ENCODE results near the gene ERAP2.
"Not testable (repeated sequence)": the region's sequence is repeated elsewhere in the genome, so short reads cannot be mapped to it uniquely, and the experiment has no call there.

ERAP2 gene, protein sequence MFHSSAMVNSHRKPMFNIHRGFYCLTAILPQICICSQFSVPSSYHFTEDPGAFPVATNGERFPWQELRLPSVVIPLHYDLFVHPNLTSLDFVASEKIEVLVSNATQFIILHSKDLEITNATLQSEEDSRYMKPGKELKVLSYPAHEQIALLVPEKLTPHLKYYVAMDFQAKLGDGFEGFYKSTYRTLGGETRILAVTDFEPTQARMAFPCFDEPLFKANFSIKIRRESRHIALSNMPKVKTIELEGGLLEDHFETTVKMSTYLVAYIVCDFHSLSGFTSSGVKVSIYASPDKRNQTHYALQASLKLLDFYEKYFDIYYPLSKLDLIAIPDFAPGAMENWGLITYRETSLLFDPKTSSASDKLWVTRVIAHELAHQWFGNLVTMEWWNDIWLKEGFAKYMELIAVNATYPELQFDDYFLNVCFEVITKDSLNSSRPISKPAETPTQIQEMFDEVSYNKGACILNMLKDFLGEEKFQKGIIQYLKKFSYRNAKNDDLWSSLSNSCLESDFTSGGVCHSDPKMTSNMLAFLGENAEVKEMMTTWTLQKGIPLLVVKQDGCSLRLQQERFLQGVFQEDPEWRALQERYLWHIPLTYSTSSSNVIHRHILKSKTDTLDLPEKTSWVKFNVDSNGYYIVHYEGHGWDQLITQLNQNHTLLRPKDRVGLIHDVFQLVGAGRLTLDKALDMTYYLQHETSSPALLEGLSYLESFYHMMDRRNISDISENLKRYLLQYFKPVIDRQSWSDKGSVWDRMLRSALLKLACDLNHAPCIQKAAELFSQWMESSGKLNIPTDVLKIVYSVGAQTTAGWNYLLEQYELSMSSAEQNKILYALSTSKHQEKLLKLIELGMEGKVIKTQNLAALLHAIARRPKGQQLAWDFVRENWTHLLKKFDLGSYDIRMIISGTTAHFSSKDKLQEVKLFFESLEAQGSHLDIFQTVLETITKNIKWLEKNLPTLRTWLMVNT

DNA sequence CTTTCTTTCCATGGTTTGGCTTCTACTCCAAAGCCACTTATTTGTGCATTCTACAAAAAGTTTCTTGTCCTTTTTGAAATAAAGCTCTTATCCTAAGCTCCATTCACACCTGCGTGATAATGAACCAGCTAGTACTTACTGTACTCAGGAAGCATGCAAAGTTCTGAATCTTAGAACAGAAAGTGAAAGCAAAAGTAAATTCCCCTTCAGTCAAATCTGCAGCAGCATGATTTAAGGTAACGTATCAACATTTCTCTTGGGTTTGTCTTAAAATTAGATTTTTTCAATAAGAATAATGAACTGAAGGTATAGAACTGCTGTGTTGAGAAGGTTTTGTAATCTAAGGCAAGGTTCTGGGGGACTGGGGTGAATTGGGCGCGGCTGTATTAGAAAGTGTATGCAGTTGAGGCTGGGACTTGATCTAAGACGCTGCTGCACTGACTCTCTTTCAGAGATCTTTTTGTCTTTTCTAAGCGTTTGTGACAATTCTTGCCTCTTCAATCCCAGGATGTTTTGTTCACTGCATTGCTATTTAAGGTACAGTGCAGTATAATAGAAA, at the start of gene ERAP2:
Gene ERAP2, plus strand, starts transcription at position 209 of the 559 bp plus-strand sequence. CDS start 3,186 bp downstream, outside the sequence.
- no peak for DNase-seq
- peak within 1 kb of the TSS; percentile 99 for H3K27ac Mint-ChIP-seq
- CTCF ChIA-PET, result interaction anchor here (1.2 to 1.5 kb wide), 5 partner anchors 7 to 287 kb away, joined by 3 to 12 read pairs (median 3); no protein-coding TSS in a partner anchor
- peak within 1 kb of the TSS; percentile 97 for H3K4me3 Mint-ChIP-seq
- no peaks in the 10 kb centered on the region for H3K9me3 Mint-ChIP-seq
- H3K27me3 Mint-ChIP-seq, result no peaks in the 10 kb centered on the region
- peaks cover 28% of the 10 kb centered on the region for H3K36me3 Mint-ChIP-seq
- peaks cover 76% of the 10 kb centered on the region for H3K4me1 Mint-ChIP-seq

DNA sequence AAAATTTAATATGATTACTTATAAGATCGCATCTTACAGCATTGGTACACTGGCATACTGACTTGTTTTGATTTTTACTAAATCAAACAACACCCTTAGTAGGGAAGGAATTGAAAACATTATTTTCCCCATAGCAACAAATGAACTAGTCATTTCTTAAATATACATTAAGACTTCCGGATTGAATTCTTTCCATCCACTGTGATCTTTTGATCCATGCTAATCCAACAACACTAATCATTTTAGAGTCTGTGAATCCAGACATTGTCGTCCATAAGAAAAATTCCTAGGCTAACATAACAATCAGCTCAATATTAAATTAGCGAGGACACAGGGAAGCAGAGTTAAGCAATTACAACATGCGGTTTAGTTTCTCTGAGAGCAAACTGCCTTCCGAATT, 47.0 kb upstream of the ERAP2 start:
- H3K27me3 Mint-ChIP-seq, result peaks cover 12% of the 10 kb centered on the region
- no peaks in the 10 kb centered on the region for H3K36me3 Mint-ChIP-seq
- no peaks in the 10 kb centered on the region for H3K9me3 Mint-ChIP-seq
- no peak overlapping the region for H3K4me3 Mint-ChIP-seq
- no peak for DNase-seq
- no peak overlapping the region for H3K27ac Mint-ChIP-seq
- no peaks in the 10 kb centered on the region for H3K4me1 Mint-ChIP-seq
- CTCF ChIA-PET, result interaction anchor here (1.2 kb wide), 1 partner anchor 333 kb away, joined by 3 read pairs; no protein-coding TSS in a partner anchor

DNA sequence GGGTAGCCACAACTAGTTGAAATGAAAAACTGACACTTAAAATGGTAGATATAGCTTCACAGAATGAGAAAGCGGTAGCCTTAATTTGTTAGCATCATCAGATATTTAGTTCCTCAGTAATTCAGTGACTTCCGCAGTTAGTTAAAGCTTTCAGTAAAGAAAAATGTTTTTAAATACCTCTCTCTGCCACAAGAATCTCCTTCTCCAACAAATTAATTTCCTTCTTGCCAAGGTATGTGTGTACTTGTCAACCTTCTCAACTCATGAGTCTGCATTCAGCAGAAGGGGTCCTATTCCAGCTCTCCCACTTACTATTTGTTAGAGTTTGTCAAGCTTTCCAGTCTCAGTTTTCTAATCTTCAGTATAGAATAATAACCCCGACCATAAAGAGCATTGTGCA, 42.3 kb upstream of the ERAP2 start:
- CTCF ChIA-PET, result no interaction called here
- H3K9me3 Mint-ChIP-seq, result no peaks in the 10 kb centered on the region
- H3K4me1 Mint-ChIP-seq, result peaks cover 5% of the 10 kb centered on the region
- no peaks in the 10 kb centered on the region for H3K36me3 Mint-ChIP-seq
- peaks cover 7% of the 10 kb centered on the region for H3K27me3 Mint-ChIP-seq
- DNase-seq, result no peak
- no peak overlapping the region for H3K4me3 Mint-ChIP-seq
- H3K27ac Mint-ChIP-seq, result no peak overlapping the region

DNA sequence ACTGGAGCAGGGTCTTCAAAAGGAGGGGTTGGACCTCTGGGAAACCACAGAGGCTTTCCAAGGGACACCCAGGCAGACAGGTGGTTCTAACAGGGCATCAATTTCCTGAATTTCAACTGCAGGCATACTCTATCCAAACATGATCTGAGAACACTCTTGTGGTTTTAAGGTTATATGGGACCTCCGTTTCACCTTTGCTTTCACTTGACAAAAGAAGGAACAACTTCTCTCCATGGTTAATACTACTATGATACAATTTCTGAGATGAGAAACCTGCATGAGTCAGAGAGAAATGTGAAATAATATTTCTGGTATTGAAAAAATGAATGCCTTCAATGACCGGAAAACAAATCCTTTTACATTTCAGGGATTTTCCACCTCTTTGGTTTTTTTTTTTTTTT, 40.5 kb upstream of the ERAP2 start:
- Mint-ChIP-seq H3K4me1 (peaks cover 5% of the 10 kb centered on the region), H3K27me3 (peaks cover 4% of the 10 kb centered on the region), H3K4me3 (no peak overlapping the region), H3K36me3 (no peaks in the 10 kb centered on the region), H3K9me3 (no peaks in the 10 kb centered on the region), H3K27ac (no peak overlapping the region)
- no peak for DNase-seq
- CTCF ChIA-PET, result no interaction called here

DNA sequence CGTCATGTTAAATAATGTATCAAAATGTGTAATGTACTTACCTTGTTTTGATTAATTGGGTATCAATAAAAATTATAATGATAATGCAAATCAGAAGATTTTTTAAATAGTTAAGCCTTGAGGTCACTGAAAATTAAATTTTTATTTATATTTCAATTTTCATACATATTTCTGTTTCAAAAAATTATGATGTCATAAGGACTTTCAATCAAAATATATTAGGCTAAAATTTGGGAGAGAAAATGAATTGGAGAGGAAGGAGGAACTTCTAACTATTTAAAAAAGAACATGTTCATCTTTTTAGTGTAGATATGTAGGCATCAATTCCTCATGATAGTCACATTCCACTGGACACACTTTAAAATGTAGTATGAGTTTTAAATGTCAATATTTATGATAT, 39.5 kb upstream of the ERAP2 start:
- no peak for DNase-seq

DNA sequence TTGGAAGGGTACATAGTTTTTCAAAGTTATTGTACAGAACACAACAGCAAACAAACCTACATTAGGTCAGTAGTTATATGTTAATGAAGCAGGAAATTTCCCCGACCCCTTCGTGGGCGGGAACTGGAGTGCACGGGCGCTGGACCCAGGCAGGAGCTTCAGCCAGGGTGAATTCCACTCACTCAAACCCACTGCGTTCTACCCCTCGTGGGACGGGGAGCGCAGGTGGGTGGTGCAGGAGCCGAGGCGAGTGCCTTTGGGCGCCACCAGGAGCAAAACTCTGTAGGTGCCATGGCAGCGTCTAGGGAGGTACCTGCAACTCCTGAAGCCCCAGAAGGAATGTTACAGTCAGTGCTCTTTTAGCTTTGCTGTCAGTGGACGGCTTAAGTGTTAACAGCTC, 39.0 kb upstream of the ERAP2 start:
- Mint-ChIP-seq H3K27me3 (no peaks in the 10 kb centered on the region), H3K9me3 (no peaks in the 10 kb centered on the region), H3K4me1 (peaks cover 5% of the 10 kb centered on the region), H3K4me3 (no peak overlapping the region), H3K36me3 (no peaks in the 10 kb centered on the region), H3K27ac (no peak overlapping the region)
- CTCF ChIA-PET, result no interaction called here
- DNase-seq, result no peak

More for the DNA sequence above, 39.5 kb upstream of the ERAP2 start:
- Mint-ChIP-seq H3K4me3 (no peak overlapping the region), H3K36me3 (no peaks in the 10 kb centered on the region), H3K4me1 (peaks cover 5% of the 10 kb centered on the region), H3K27ac (no peak overlapping the region), H3K9me3 (no peaks in the 10 kb centered on the region), H3K27me3 (peaks cover under 1% of the 10 kb centered on the region)
- CTCF ChIA-PET, result no interaction called here

DNA sequence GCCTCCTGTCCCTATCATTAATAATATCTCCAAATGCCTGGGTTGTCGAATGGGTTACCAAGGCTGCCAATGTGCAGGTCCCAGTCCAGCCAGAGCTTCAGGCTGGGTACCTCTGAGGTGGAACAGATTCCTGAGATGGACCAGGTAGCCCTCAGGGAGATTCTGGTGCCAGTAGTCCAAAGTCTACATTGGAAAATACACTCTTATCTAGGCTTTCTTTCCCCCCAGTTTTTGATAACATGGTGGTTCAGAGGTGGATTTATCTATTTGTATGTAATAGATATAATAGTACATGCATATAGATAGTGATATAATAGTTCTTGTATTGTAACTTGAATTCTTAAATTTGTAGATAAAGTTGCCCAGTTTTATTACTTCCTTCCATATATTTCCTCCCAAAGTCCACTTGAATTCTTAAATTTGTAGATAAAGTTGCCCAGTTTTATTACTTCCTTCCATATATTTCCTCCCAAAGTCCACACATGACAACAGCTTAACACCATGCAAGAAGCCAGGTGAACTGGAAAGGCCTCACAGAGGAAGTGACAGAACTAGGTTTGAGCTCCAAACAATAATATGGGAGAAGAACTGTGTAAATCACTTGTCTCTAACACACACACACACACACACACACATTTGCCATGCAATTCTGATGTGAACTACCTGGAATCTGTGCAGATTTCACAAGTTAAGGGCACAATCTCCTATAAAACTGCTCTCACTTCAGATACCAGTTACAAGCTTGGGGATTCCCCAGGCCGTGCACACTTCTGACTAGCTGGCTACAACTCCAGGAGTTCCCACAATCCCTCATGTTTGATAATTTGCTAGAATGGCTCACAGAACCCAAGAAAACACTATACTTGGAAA, 37.9 kb upstream of the ERAP2 start:
- H3K27ac Mint-ChIP-seq, result no peak overlapping the region
- no peaks in the 10 kb centered on the region for H3K27me3 Mint-ChIP-seq
- H3K4me3 Mint-ChIP-seq, result no peak overlapping the region
- DNase-seq, result no peak
- peaks cover 3% of the 10 kb centered on the region for H3K36me3 Mint-ChIP-seq
- H3K4me1 Mint-ChIP-seq, result peaks cover 13% of the 10 kb centered on the region
- H3K9me3 Mint-ChIP-seq, result peaks cover 2% of the 10 kb centered on the region
- CTCF ChIA-PET, result interaction anchor here (0.9 to 1.3 kb wide), 2 partner anchors 86 to 323 kb away, joined by 4 to 5 read pairs; no protein-coding TSS in a partner anchor

DNA sequence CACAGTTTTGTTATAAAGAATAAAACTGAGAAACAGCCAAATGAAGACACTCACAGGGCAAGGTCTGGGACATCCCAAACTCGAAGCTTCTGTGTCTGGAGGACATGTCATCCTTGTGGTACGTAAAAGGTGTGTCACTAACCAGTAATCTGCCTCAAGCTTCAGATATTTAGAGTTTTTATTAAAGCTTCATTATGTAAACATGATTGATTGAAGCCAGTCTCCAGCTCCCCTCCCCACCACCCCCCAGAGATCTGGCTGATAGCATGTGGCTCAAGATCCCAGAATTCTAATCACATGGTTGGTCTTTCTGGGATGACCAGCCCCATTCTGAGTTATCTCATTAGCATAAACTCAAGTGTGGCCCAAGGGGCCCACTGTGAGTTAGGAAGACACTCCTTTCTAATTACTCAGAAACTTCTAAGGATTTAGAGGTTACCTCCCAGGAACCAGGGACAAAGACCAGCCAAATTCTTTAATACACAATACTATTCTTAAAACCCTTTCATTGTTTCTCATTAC, 37.2 kb upstream of the ERAP2 start:
- peaks cover 2% of the 10 kb centered on the region for H3K9me3 Mint-ChIP-seq
- H3K4me1 Mint-ChIP-seq, result peaks cover 20% of the 10 kb centered on the region
- H3K36me3 Mint-ChIP-seq, result peaks cover 3% of the 10 kb centered on the region
- no peak overlapping the region for H3K27ac Mint-ChIP-seq
- no peak for DNase-seq
- no peaks in the 10 kb centered on the region for H3K27me3 Mint-ChIP-seq
- CTCF ChIA-PET, result interaction anchor here (0.9 to 1.3 kb wide), 2 partner anchors 87 to 322 kb away, joined by 4 to 5 read pairs; no protein-coding TSS in a partner anchor
- no peak overlapping the region for H3K4me3 Mint-ChIP-seq

DNA sequence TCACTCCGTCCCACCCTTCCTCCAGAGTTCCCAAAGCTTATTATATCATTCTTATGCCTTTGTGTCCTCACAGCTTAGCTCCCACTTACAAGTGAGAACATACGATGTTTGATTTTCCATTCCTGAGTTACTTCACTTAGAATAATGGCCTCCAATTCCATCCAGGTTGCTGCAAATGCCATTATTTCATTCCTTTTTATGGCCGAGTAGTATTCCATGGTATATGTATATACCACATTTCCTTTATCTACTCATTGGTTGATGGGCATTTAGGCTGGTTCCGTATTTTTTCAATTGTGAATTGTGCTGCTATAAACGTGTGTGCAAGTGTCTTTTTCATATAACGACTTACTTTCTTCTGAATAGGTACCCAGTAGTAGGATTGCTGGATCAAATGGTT, 34.4 kb upstream of the ERAP2 start:
- H3K36me3 Mint-ChIP-seq, CTCF ChIA-PET, H3K27ac Mint-ChIP-seq, DNase-seq, H3K9me3 Mint-ChIP-seq, H3K4me3 Mint-ChIP-seq, H3K27me3 Mint-ChIP-seq: not testable (repeated sequence)
- H3K4me1 Mint-ChIP-seq, result peaks cover 15% of the 10 kb centered on the region

DNA sequence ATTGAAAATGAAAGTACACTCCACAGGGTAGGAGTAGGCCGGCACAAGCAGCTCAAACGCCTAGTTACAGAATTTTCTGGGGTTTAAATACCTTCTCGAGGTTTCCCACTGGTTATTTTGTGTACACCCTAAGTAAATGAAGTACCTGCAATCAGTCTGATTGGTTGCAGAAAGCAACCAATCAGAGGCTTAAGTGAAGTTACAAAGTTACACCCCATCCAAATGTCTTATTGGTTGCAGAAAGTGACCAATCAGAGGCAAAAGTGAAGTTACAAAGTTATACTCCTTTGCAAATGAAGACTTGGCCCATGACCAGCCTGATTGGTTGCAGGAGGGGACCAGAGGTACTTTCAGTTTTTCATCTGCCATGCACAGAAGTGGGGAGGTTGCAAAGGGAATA, 33.2 kb upstream of the ERAP2 start:
- DNase-seq, result no peak
- Mint-ChIP-seq H3K27ac (no peak overlapping the region), H3K4me3 (no peak overlapping the region), H3K27me3 (no peaks in the 10 kb centered on the region), H3K9me3 (peaks cover 2% of the 10 kb centered on the region), H3K4me1 (peaks cover 15% of the 10 kb centered on the region), H3K36me3 (peaks cover 3% of the 10 kb centered on the region)
- CTCF ChIA-PET, result no interaction called here

DNA sequence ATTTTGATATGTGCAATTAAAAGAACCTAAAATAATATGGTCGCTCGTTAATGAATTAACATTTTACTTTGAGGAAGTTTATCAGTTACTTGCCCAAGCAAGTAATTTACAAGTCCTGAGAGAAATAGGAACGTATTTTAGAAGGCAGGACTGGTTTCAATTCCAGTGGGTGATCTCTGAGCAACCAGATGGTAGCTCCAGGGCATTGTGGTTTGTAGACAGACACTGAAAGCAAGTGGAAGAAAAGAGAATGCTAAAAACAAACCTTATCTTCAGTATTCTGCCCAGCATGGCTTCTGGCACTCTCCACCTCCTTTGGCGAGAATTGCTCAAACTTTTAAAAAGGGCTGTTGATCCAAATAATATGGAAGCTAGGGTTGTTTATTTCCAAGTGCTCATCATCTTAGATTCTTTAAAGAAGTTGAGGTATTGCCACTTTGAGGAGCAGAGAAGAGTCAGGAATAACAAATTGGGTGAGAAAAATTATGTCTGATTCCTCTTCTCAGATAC, 31.8 kb upstream of the ERAP2 start:
- no peak for DNase-seq
- H3K27ac Mint-ChIP-seq, result no peak overlapping the region
- H3K36me3 Mint-ChIP-seq, result peaks cover 3% of the 10 kb centered on the region
- H3K4me1 Mint-ChIP-seq, result peaks cover 15% of the 10 kb centered on the region
- H3K9me3 Mint-ChIP-seq, result peaks cover 4% of the 10 kb centered on the region
- H3K27me3 Mint-ChIP-seq, result no peaks in the 10 kb centered on the region
- no peak overlapping the region for H3K4me3 Mint-ChIP-seq
- CTCF ChIA-PET, result no interaction called here

DNA sequence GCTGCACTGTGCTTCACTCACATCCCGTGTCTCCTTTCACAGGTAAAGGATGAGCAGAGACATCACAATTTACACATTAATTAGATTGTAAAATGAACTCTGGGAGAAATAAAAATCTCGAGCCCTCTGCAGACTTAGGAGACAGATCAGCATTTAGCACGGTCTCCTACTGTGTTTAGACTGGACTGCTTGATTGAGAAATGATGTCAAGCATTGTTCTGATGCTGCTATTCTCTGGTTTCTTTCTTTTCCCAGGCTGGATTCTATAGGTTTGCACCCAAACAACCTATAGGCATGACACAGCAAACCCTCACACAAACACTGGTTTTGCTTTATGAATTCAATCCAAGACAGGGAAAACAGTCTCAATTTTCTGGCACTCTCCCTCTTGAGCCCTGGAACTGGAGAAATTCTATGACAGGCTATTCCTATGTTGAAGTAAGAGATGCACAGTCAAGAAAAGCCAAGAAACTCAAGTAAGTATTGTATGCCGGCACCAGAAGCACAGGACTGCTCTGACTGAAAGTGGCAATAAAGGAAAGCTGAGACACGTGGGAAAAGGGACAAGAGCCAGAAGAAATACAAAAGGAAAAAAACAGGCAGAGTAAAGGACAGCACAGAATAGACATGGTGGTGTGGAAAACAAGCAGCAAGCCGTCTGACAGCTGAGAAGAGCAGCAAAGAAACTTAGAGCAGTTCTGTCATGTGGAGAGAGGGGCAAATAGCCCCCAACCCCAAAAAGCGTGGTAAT, 24.8 kb upstream of the ERAP2 start:
- Mint-ChIP-seq H3K9me3 (peaks cover 3% of the 10 kb centered on the region), H3K36me3 (no peaks in the 10 kb centered on the region), H3K4me1 (no peaks in the 10 kb centered on the region), H3K27ac (no peak overlapping the region), H3K4me3 (no peak overlapping the region), H3K27me3 (peaks cover 9% of the 10 kb centered on the region)
- CTCF ChIA-PET, result no interaction called here
- DNase-seq, result no peak

DNA sequence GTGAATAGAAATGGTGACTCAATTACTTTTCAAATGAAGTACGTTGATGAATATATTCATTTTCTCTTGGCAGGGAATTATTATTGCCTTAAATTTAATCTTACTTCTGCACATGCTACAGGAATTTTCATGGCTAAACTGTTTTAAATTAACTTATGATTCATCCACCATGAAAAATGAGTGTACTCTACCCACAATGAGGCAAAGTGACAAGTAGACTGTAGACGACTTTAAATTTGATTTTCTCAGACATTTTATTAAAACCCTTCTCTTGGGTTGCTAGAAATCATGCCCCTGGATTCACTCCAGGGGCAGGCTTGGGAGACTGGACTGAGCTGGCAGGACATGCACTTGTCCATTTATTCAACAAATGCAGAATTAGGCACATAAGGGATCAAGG, 23.5 kb upstream of the ERAP2 start:
- H3K9me3 Mint-ChIP-seq, result peaks cover 3% of the 10 kb centered on the region
- CTCF ChIA-PET, result no interaction called here
- H3K36me3 Mint-ChIP-seq, result no peaks in the 10 kb centered on the region
- peaks cover 9% of the 10 kb centered on the region for H3K27me3 Mint-ChIP-seq
- H3K4me3 Mint-ChIP-seq, result no peak overlapping the region
- no peak overlapping the region for H3K27ac Mint-ChIP-seq
- H3K4me1 Mint-ChIP-seq, result no peaks in the 10 kb centered on the region
- DNase-seq, result no peak

Data from activated naive CD4-positive, alpha-beta T cell treated with anti-CD3 and anti-CD28 coated beads, Interleukin-2, amount 10 ng/mL, durations not matched to agents 7 days and 5 days (primary cell).